DND-41 (cell line): ENCODE results near the gene UBXN2A.

Source experiments
- CTCF ChIP-seq: IDR thresholded peaks from 2 replicates; pipeline ENCODE4 v1.5.1; 2012; ENCODE audit warnings: borderline replicate concordance, low read length, moderate library complexity, mild to moderate bottlenecking; ENCODE audit not compliant: poor library complexity, severe bottlenecking; ENCODE audit errors: extremely low read depth
- EZH2 ChIP-seq: IDR thresholded peaks from 3 replicates; pipeline ENCODE4 v1.6.1; 2012; ENCODE audit warnings: borderline replicate concordance, low read depth, mild to moderate bottlenecking, moderate library complexity, low read length, inconsistent platforms; ENCODE audit not compliant: severe bottlenecking

- TF ChIP-seq CTCF (no peak), EZH2 (no peak)
These were observed 23.4 kb upstream of the UBXN2A start for GRCh38 chr2:23916727-23917405.
